Lower leg skin (tissue), 3 donors: Measurements from ENCODE around the gene PLEKHG3.

ENCODE experiments used
- CTCF ChIP-seq, 3 donors: fragments of 450-650 bp; IDR thresholded peaks; one replicate each; pipeline ENCODE4 v1.5.1; 2016; ENCODE audit warnings: antibody characterized with exemption in 3 of 3, mild to moderate bottlenecking in 3 of 3, moderate library complexity in 2 of 3
- POLR2A ChIP-seq, 2 donors: fragments of 450-650 bp; IDR thresholded peaks; one replicate each; pipeline ENCODE4 v1.6.1; 2016 to 2017; ENCODE audit warnings: antibody characterized with exemption in 2 of 2, mild to moderate bottlenecking in 1 of 2, moderate library complexity in 1 of 2

GRCh38 chr14:64715628-64716412 lies 11.6 kb downstream of the PLEKHG3 start:
- no peak for TF ChIP-seq CTCF (IDR thresholded peaks at IDR 0.05)
- no peak for TF ChIP-seq POLR2A (IDR thresholded peaks at IDR 0.05)
